Tibial nerve (tissue), 3 donors: ENCODE measurements around the gene IFI16.

Source experiments
- CTCF ChIP-seq, 5 experiments: fragments of 200-600 bp in 3 of 5; fragments of 450-650 bp in 2 of 5; sonication (generic) in 3 of 5; IDR thresholded peaks; one replicate each; pipeline ENCODE4 v1.5.1; 2016 to 2019; ENCODE audit warnings: antibody characterized with exemption in 5 of 5, mild to moderate bottlenecking in 3 of 5, moderate library complexity in 2 of 5
- POLR2A ChIP-seq, 2 donors: fragments of 450-650 bp; IDR thresholded peaks; one replicate each; pipeline ENCODE4 v1.6.1; 2017; ENCODE audit warnings: antibody characterized with exemption in 2 of 2, mild to moderate bottlenecking in 2 of 2, moderate library complexity in 2 of 2

- TF ChIP-seq POLR2A (IDR thresholded peaks at IDR 0.05) = no peak
- TF ChIP-seq CTCF (IDR thresholded peaks at IDR 0.05) = no peak
Observed at GRCh38 chr1:158976219-158976618, 33.5 kb upstream of the IFI16 start.
